ENCODE measurements around the gene FGF8.

Gene FGF8

DNA sequence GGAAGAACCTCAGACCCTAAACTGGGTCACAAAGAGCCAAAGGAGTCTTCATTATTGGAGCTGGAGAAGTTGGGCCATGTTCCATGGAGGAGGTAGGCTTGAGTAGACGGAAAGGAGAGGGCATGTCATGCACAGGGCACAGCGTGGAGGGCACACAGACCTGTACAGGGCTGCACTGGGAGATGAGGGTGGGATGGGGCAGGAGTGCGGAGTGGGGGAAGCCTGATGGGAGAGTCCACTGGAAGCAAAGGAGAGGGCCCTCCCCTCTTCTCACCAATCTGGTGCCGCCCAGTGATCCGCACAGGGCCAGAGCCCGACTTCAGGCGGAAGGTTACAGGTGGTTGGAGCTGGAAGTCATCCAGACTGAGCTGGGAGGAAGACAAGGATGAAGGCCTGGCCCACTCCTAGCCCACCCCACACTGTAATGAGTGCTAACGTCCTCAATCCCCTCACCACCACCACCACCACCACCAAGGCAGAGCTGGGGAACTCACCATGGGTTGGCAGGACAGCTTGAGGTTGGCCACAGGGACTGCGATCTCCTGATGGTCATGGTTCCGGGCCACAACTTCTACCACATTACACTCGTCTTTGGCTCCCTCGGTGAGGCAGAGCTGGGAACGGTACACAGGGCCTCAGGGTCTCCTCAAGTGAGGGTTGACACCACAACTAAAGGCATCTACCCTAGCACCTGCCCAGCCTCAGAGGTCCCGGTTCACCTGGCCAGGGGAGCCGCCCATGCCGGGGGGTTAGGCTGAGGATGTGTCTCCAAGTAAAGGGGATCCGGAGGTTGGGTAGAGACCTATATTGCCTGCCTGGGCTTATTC is 6.3 kb upstream of the FGF8 start:
- DNase-seq: no peak

- DNase-seq: no peak
Measured at GRCh38 chr10:101781655-101781983, 5.7 kb upstream of the FGF8 start.

GRCh38 chr10:101780818-101781654 is 5.1 kb upstream of the FGF8 start:
- DNase-seq: peak; percentile 78

- no peak for DNase-seq
Measured at GRCh38 chr10:101780187-101780817, 4.4 kb upstream of the FGF8 start.

GRCh38 chr10:101779544-101780186 is 3.8 kb upstream of the FGF8 start:
- DNase-seq: peak; percentile 81

- DNase-seq: no peak
Measured at GRCh38 chr10:101778781-101779543, 3.0 kb upstream of the FGF8 start.

- DNase-seq: no peak
Measured at GRCh38 chr10:101778151-101778780, 2.4 kb upstream of the FGF8 start.

- DNase-seq: no peak
Measured at GRCh38 chr10:101777619-101778145, 1.8 kb upstream of the FGF8 start.

- no peak for DNase-seq
Measured at GRCh38 chr10:101776161-101776817, 375 bp upstream of the FGF8 start.

- DNase-seq: no peak
Measured at GRCh38 chr10:101774589-101775272, 1.2 kb downstream of the FGF8 start.

DNA sequence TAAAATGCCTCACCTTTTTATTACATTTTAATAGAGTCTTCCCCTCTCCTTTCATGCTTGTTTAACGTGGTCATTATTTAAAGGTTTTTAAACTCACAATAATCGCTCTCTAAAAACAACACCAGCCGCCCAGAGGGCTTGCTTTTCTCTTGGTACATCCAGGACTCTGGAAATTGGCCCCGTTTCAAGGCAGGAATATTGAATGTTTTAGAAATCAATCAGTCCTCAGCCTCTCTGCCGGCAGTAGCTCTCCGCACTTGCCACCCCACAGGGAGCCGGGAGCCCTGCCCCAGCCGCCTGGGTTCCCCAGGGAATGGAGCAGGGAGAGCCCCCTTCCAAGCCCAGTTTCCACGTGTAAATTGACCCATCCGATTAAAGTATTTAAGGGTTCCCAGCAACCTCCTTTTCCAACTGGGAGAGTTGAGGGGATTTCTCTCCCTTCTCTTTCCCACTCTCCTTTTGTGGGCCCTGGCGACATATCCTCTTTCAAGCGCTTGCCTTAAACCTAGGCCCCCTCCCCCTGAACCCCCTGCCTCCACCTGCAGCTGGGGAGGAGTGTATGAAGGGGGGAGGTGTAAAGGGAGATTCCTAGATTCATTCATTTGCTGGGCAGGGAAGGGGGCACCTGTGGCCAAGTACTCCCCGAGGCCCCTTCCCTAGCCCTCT is 1.9 kb downstream of the FGF8 start:
- DNase-seq: no peak

- no peak for DNase-seq
Measured at GRCh38 chr10:101772895-101773761, 2.8 kb downstream of the FGF8 start.

DNA sequence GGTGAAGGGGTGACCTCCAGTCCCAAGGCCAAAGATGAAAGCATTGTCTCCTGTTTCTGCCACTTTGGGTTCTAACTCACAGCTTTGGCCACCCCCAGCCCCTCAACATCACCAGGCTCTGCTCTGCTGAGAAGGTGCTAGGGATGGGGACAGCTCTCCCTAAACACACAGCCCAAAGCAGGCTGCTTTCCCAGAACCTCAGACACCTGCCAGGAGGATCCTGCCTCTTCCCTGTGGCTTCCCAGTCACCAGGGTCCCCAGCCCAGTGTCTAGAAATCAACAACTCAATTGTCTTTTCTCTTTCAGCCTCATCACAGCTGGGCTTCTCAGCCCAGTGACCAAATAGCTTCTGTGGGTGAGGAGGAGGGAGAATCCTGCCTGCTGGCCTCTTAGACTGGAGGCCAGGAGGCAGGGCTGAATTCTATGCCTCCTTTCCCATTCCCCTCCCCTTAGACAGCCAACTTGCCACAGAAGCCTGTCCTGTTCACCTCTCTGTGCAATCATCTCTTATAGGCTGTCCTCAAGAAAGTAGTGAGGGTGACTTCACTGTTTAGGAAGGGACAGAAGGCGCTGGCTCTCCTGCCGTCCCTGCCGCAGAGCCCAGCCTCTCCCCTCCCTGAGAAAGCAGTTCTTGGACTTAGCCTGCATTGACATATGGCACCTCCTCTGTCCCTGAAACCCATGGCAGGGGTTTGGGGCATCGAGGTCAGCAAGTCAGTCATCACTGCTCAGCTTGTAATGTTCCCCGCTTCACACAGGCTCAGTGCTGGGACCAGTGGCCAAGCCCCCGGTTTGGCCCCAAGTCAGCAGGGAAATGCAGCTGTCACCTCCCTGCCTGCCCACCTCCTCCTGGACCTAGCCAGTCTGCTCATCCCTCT is 3.7 kb downstream of the FGF8 start:
- DNase-seq: no peak

DNA sequence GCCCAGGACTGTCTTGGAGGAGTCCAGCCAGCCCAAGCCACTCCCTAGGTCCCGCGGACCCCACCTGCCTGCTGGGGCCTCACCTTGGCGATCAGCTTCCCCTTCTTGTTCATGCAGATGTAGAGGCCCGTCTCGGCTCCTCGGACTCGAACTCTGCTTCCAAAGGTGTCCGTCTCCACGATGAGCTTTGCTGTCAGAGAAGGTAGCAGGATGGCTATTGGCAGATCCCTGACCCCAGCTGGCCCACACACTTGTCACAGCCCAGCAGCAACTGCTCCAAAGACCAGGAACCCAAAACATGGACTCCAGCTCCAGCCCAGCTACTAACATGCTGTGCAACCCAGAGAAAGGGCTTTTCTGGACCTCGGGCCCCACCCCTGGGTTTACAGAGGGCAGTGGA is 4.5 kb downstream of the FGF8 start:
- no peak for DNase-seq

- DNase-seq: no peak
Measured at GRCh38 chr10:101770331-101771215, 5.3 kb downstream of the FGF8 start.

- no peak for DNase-seq
Measured at GRCh38 chr10:101769541-101770180, 6.3 kb downstream of the FGF8 start.
